ENCODE results near the gene OTOGL.

OTOGL gene

GRCh38 chr12:80404629-80405028 is 305.3 kb downstream of the OTOGL start:
- DNase-seq = no peak

- DNase-seq = no peak
Measured at GRCh38 chr12:80406253-80406652, 306.9 kb downstream of the OTOGL start.

DNA sequence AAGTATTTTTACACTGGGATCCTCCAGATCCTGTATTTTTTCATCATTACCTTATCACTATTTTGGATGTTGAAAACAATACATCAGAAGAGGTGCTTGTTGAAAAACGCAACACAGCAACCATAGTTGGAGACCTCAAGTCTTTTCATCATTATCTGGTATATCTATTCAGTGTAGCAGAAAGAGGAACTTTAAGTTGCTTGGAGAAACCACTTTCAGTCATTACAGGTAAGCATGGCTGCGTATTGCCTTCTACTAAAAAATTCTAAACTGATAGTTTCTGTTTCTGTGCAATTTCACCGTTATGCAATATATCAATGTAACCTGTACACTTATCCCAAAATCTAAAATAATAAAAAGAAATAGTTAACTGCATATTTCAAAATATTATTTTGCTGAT is 312.4 kb downstream of the OTOGL start:
- no peak for DNase-seq

DNA sequence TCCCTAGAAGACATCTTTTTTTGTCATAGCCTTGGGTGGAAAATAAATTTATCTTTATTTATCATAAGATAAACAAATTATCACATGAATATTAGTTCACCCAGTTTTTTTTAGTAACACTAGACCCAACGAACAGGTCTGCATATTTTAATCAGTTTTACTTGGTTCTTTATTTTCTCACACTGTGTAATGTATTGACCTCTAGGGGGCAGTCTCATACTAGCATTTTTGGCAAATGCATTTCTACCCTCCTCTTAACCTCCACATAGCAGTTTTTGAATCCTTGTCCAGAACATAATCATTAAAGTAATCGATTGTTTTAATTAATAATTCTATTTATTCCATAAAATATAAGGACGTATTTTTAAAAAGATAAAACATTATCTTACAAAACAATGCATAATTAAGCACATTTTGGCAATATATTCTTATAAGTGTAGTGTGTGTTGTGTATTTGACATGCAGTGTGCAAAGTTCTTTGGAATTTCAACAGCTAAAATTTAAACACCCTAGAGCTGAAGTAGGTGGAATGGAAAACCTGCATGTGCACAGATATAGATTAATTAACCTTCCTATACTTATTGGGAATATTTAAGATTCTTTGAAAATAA is 313.1 kb downstream of the OTOGL start:
- DNase-seq = peak; percentile 48

DNA sequence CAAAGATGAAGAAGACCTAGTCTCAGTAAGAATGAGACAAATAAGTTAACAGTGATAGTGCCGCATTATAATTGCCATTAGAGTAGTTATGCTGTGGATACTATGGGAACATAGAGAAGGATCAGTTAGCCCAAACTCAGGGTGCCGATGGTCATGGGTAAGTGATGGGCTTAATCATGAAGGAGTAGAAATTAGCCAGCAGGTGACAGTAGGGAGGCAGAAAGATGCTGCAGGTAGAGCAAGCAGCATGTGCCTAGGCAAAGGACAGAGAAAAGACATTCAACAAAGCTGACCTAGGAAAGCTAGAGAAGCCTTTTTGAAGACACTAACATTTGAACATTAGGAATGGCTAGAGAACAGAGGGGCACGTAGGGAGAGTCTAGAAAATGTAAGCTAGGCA is 314.1 kb downstream of the OTOGL start:
- no peak for DNase-seq

- no peak for DNase-seq
Measured at GRCh38 chr12:80415466-80415865, 316.1 kb downstream of the OTOGL start.

DNA sequence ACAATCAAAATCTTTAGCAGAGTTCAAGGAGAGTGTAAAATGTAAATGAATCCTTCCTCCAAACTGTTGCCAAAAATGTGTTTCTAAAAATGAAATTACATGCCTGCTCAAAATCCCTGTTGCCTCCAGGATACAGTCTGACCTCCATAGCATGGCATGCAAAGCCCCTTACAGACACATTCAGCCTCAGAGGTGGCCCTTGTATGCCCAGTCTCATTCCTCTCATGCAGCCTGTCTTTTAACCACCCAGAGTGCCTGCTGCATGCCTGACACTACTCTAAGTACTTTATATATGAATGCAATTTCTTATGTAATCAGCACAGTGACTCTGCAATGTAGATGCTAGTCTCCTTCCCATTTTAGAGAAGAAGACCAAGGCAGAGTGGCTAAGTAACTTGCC is 320.3 kb downstream of the OTOGL start:
- no peak for DNase-seq

DNA sequence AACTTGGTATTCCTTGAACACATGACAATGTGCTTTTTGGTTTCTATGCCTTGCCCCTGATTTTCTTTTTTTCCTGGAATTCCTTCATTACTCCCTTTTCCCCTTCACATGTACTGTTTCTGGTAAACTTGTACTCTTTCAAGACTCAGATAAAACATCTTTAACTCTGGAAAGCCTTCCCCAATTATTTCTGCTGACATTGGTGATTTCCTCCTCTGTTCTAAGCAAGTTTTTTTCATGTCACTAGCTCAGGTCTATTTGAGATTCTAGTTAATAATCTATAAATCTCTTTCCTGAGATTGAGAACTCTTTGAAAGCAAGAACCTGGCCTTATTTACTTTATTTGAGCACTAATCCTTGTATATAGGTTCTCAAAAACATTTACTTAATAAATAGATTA is 320.7 kb downstream of the OTOGL start:
- DNase-seq = no peak

DNA sequence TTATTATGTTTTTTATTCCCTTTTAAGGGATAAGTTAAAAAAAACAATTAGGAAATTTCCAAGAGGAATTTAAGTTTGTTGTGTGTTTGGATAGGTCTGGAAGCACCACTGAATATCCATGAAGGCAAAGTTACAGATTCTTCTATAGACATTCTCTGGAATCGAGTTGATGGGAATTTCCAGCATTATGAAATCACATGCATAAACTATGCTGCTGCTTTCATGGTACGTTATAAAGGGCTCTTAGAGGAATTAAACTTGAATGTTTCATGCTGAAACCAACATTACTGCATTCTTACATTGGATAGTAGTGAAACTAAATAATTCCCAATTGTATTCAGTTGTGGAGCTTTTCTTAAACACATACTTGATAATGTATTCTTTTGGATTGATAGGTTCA is 323.2 kb downstream of the OTOGL start:
- no peak for DNase-seq

All from NCI-H2029 treated with DMSO at 0.1 percent for 48 hours (cell line).